NCI-H82 treated with DMSO at 0.1 percent for 48 hours (cell line): ENCODE measurements around the gene HIVEP3.
A peak's percentile ranks its signal among the peaks of the same experiment; 100 is the strongest.

Source experiments
- DNase-seq: peaks from one replicate; lab custom pipeline; 2025; ENCODE audit not compliant: unreplicated experiment; lab: John Stamatoyannopoulos, UW

HIVEP3 gene

GRCh38 chr1:41894101-41894807 is 24.5 kb downstream of the HIVEP3 start:
- DNase-seq, result no peak

GRCh38 chr1:41892301-41892781 is 26.4 kb downstream of the HIVEP3 start:
- DNase-seq, result no peak

- peak; percentile 22 for DNase-seq
These were observed 27.4 kb downstream of the HIVEP3 start for GRCh38 chr1:41891199-41891896.

- DNase-seq, result no peak
These were observed 27.9 kb downstream of the HIVEP3 start for GRCh38 chr1:41890825-41891198.

- no peak for DNase-seq
These were observed 29.0 kb downstream of the HIVEP3 start for GRCh38 chr1:41889506-41890414.

GRCh38 chr1:41888756-41889155 is 30.0 kb downstream of the HIVEP3 start:
- no peak for DNase-seq

- DNase-seq, result no peak
These were observed 31.4 kb downstream of the HIVEP3 start for GRCh38 chr1:41887365-41887764.

GRCh38 chr1:41884256-41885230 is 34.2 kb downstream of the HIVEP3 start:
- DNase-seq, result no peak

- no peak for DNase-seq
These were observed 35.2 kb downstream of the HIVEP3 start for GRCh38 chr1:41883507-41883906.

- no peak for DNase-seq
These were observed 36.2 kb downstream of the HIVEP3 start for GRCh38 chr1:41882486-41882885.

- no peak for DNase-seq
These were observed 36.6 kb downstream of the HIVEP3 start for GRCh38 chr1:41882068-41882477.

GRCh38 chr1:41880950-41881885 is 37.5 kb downstream of the HIVEP3 start:
- no peak for DNase-seq

GRCh38 chr1:41880261-41880660 is 38.5 kb downstream of the HIVEP3 start:
- no peak for DNase-seq

- DNase-seq, result no peak
These were observed 39.1 kb downstream of the HIVEP3 start for GRCh38 chr1:41879617-41880016.

GRCh38 chr1:41878911-41879310 is 39.8 kb downstream of the HIVEP3 start:
- no peak for DNase-seq

GRCh38 chr1:41878495-41878894 is 40.2 kb downstream of the HIVEP3 start:
- DNase-seq, result no peak

- DNase-seq, result no peak
These were observed 41.9 kb downstream of the HIVEP3 start for GRCh38 chr1:41876576-41877445.

GRCh38 chr1:41875487-41875886 is 43.2 kb downstream of the HIVEP3 start:
- DNase-seq, result no peak
